IPS-11a (cell line): ENCODE measurements around the gene UCK2.

ENCODE experiments used
- H3K4me3 ChIP-seq: one replicate; pipeline ENCODE4 v1.5.1; 2013; ENCODE audit warnings: low read depth, low read length, control low read depth

Gene UCK2

GRCh38 chr1:165877411-165877810, 50.0 kb downstream of the UCK2 start:
- H3K4me3 ChIP-seq = no peak overlapping the region

DNA sequence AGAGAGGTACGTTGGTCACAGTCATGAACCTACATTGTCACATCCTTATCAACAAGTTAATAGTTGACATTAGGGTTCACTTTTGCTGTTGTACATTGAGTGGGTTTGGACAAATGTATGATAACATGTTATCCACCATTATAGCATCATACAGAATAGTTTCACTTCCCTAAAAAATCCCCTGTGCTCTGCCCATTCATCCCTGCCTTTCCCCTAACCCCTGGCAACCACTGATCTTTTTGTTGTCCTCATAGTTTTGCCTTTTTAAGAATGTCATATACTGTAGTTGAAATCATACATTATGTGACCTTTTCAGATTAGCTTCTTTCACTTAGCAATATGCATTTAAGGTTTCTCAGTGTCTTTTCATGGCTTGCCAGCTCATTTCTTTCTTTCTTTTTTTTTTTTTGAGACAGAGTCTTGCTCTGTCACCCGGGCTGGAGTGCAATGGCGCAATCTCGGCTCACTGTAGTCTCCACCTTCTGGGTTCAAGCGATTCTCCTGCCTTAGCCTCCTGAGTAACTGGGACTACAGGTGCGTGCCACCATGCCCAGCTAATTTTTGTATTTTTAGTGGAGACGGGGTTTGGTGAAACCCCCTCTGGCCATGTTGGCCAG, 50.6 kb downstream of the UCK2 start:
- no peak overlapping the region for H3K4me3 ChIP-seq

DNA sequence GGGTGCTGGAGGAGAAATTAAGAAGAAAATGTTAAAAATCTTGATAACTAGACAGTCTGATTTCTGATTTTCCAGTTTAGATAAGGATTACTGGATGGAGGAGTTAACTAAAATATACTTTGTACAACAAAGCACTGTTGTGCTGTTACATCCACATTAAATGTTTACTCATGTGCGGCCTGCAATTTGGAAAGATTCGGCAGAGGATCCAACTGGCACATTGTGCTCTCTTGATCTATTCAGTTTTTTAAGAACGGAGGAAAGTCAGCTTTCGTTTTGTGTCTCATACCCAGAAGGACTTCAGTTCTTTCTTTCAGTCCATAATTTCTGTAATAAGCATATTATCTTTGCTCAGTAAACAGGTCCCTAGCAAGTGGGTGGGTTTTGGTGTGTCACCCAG, 52.5 kb downstream of the UCK2 start:
- no peak overlapping the region for H3K4me3 ChIP-seq

- H3K4me3 ChIP-seq = no peak overlapping the region
Observed at GRCh38 chr1:165880993-165881392, 53.6 kb downstream of the UCK2 start.

DNA sequence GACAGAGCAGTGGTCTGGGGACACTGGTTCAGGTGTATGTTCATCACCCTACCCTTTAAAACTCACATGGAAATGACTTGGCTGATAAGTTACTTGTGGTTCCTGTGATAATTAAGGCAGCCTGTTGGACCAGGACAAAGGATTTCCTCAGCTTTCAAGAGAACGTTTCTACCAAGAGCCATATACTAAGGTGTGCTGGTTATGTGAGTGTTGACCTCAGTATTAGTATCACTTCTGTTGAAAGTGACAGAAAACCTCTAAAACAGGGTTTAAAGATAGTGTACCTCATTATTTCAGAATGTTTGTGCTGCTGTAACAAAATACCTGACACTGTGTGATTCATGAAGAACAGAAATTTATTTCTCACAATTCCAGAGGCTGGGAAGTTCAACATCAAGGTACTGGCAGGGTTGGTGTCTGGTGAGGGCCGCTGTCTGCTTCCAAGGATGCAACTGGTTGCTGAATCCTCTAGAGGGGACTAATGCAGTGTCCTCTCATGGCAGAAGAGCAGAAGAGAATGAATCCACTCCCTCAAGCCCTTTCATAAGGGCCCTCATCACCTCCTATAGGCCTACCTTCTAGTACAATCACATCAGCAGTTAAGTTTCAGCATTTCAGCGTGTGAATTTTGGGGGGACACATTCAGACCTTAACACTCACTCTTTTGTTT, 54.9 kb downstream of the UCK2 start:
- H3K4me3 ChIP-seq = no peak overlapping the region

- no peak overlapping the region for H3K4me3 ChIP-seq
Observed at GRCh38 chr1:165883056-165883455, 55.6 kb downstream of the UCK2 start.

GRCh38 chr1:165884009-165884689, 56.7 kb downstream of the UCK2 start:
- H3K4me3 ChIP-seq = no peak overlapping the region

- no peak overlapping the region for H3K4me3 ChIP-seq
Observed at GRCh38 chr1:165884690-165885304, 57.4 kb downstream of the UCK2 start.

DNA sequence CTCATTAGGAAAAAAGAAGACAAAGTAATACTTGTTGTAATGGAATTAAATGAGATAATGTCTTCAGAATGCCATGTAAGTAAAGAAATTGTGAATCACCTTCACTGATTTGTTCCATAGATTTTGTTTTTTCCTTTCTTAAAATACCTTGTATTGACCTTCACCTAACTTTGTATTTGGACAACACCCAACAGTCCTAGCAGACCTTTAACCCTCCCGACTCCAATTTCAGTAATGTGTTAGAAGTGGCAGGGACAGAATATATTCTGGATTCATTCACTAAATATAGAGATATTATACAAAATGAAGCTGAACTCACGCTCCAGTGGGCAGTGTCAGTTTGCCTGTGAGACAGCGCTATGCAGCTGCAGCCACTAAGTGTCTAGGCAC, 57.9 kb downstream of the UCK2 start:
- no peak overlapping the region for H3K4me3 ChIP-seq

DNA sequence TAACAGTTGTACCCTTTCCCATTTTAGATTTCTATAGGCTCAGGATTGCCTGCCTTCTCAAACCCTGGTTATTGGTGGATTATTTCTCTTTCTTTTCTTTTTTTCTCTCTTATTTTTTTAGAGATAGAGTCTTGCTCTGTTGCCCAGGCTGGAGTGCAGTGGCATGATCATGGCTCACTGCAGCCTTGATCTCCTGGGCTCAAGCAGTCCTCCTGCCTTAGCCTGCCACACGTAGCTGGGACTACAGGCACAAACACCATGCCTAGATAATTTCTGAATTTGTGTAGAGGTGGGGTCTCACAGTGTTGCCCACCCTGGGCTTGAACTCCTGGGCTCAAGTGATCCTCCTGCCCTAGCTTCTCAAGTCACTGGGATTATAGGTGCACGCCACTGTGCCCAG, 58.8 kb downstream of the UCK2 start:
- H3K4me3 ChIP-seq = no peak overlapping the region

DNA sequence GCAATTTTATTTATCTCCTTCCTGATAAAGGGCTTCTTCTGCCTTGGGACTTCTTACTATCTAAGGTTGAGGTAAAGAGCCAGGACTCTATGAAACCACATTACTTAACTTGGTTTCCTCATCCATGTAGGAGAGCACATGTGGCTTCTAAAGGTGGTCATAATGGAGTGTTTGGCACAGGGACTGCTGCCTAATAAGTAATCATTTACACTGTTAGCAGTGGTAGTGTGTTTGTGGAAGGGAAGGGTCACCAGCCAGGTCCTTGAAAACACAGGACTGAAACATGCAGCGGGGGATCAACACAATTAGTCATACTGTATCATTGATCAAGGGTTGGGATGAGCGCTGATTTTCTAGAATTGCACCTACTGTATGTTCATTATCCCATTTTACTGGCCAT, 59.6 kb downstream of the UCK2 start:
- H3K4me3 ChIP-seq = no peak overlapping the region

GRCh38 chr1:165887877-165888551, 60.6 kb downstream of the UCK2 start:
- no peak overlapping the region for H3K4me3 ChIP-seq

GRCh38 chr1:165888552-165888920, 61.1 kb downstream of the UCK2 start:
- H3K4me3 ChIP-seq = no peak overlapping the region

GRCh38 chr1:165890684-165891083, 63.3 kb downstream of the UCK2 start:
- H3K4me3 ChIP-seq = no peak overlapping the region

DNA sequence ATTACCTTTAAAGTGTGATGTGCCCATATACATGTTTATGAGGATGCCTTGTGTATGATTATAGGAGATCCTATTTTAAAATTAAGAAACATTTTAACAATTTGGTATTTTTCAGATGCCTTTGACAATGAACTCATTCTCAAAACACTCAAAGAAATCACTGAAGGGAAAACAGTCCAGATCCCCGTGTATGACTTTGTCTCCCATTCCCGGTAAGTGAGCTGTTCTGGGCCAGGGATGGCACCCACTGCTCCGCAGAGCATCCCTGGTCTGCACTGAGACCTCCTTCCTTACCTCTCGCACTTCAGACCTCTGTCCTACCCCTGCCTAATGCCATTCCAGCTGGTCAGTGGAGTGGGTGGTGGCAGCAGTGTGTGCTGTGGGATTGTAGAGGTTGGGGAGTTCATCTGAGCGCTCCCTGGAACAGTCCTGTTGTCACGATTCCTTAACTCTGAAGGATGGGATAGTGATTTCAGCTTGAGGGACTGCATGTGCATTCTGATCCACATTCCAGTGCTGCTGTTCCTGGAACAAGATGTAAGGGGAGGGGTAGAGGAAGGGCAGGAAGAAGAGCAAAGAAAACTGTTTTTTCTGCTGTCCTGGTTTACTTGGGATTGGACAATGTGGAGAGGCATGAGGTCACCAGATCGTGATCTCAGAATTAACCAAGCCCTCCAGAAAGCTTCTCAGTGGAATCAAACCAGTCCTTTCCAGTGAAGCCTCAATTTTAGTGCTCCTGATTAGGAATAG, 63.9 kb downstream of the UCK2 start:
- no peak overlapping the region for H3K4me3 ChIP-seq

GRCh38 chr1:165892935-165893334, 65.5 kb downstream of the UCK2 start:
- no peak overlapping the region for H3K4me3 ChIP-seq

DNA sequence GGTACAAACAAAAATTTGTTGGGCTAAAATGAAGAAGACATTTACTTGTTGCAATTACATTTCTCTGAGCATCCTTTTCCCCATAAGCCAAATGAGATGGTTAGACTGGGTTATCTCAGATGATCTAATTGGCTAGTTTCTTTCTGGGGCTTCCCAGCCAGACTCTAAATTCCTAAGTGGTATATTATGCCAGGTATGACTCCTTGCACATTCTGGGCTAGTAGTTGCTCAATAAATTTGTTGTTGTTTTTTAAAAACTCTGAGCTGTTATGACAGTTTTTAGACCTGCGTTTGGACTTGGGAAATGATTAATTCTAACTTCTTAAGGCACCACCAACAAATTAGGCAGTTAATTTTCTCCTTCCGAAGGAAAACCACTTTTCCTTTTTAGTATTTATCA, 66.1 kb downstream of the UCK2 start:
- H3K4me3 ChIP-seq = no peak overlapping the region

DNA sequence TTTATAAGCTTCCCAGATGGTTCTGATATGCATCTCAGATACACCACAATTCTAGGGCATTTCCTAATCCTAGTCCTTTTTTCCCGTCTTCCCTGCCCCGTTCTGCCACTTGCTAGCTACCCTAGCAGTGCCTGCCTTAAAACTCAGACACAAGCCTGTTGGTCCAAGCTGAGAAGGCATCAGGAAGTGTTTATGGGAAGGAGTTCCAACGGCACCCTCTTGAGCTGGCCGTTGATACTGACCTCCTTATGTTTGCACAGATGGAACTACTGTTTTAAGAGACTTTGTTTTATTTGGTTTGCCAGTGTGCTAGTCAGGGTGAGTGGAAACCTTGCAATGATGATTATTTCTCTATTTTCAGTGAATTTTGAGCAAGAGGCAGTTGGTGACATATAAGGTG, 67.2 kb downstream of the UCK2 start:
- H3K4me3 ChIP-seq = no peak overlapping the region

- H3K4me3 ChIP-seq = no peak overlapping the region
Observed at GRCh38 chr1:165895451-165895871, 68.0 kb downstream of the UCK2 start.

DNA sequence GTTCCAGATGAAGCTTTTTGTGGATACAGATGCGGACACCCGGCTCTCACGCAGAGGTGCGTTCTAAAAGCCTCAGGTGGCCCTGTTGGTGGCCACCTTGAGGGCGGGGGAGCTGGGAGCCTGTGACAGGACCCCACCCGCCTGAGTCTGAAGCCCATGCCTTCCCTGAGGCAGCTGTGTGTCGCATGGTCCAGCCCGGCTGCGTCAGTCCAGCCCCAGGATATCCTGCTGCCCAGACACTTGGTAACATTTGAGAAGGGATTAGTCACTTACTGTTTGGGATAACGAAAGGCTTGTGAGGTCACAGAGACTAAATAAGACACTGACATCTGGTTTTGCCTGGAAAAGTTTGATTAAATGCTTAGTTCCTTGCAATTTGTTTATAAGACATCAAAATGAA, 68.9 kb downstream of the UCK2 start:
- no peak overlapping the region for H3K4me3 ChIP-seq
